Ramos (cell line): ENCODE measurements around the gene PFKFB2.

Experiments used
- in situ Hi-C: fragments of 300-500 bp; cut with MboI; formaldehyde crosslinking; loops from one replicate; pipeline ENCODE4 v1.14.3; 2022; ENCODE audit warnings: low sequenced_read_pairs; ENCODE audit not compliant: unreplicated experiment

The PFKFB2 gene

GRCh38 chr1:207021139-207021861 is 31.8 kb upstream of the PFKFB2 start:
- in situ Hi-C loops, result no loop called here

DNA sequence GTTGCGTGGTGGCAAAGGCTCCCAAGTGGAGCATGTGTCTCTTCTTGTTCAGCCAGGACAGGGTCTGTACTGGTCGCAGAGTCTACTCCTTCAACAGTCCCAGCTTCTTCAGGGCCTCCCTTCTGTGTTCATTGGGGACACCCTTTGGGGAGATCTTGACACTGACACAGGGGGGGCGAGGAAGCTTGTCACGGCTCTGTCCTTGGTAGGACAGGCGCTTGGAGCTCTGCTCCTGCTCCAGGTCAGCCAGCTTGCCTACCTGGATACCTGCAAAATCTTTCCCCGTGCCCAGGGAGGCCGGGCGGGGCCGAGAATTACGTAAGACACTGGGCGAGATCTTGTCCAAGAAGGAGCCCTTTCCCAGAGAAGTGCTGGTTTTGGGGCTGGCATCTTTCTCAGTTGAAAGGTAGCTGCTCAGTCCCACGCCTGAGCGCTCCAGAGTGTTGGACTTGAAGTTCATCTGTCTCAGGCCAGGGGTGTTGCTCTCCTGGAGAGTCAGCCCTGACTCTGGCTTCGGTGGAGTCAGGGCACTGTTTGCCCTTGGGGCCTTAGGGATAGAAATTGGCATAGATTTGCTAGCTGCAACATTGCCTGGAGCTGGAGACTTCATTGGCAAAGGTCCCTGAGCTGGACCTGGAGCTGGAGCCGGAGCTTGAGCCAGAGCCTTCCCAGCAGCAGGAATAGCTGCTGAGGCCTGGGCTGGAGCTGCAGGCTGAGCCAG is 31.0 kb upstream of the PFKFB2 start:
- in situ Hi-C loops, result no loop called here

DNA sequence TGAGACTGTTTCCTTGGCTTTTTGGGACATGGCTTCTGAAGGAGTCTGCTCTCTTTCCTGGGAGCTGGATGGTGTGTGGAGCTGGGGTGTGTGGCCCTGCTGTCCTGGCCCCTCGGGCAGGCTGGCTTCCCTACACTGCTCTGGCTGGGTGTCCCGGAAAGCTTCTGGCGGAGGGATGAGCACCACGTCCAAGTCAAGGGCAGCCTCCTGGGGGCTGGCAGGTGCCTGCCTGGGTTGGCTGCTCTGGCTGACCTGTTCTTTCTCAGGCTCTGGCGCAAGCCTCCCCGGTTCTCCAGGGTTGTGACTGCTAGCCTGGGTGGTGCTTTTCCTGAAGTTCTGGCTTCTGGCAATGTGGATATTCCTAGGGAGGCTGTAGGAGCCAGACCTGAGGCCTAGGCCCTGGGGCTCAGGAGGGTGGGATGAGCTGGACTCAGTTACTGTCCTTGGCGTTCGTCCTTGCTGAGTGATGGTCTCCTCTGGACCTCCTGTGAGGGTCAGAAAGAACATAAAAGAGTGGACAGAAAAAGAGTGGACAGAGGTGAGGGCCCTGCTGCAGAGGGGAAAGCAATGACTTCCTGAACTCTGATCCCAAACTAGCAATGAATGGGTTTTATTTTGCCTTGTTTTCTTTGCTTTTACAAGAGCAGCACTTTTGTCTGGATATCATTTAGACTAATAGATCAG is 29.9 kb upstream of the PFKFB2 start:
- in situ Hi-C loops, result no loop called here

- in situ Hi-C loops, result no loop called here
Measured at GRCh38 chr1:207024202-207025145, 28.6 kb upstream of the PFKFB2 start.

GRCh38 chr1:207025146-207025880 is 27.8 kb upstream of the PFKFB2 start:
- in situ Hi-C loops, result no loop called here

DNA sequence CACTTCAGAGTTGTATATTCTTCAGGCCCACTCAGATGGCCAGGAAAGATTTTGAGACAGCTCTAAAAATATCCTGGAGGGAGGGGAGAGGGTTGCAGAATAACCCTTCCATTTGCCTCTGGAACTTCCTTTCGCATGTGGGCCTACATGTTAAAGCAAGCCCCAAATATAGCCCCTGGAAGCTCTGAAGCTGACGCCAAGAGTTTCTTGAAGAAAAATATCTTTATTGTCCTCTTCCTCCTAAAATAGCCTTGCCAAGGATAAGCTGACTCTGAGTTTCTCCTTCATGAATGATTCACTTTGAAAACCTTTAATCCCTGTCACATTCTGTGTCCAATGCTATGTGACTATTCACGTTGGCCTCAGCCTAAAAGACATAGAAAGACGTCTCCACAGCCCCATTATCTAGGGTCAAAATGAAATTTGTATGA is 27.0 kb upstream of the PFKFB2 start:
- in situ Hi-C loops, result no loop called here

- in situ Hi-C loops, result no loop called here
Measured at GRCh38 chr1:207027206-207027777, 25.8 kb upstream of the PFKFB2 start.

DNA sequence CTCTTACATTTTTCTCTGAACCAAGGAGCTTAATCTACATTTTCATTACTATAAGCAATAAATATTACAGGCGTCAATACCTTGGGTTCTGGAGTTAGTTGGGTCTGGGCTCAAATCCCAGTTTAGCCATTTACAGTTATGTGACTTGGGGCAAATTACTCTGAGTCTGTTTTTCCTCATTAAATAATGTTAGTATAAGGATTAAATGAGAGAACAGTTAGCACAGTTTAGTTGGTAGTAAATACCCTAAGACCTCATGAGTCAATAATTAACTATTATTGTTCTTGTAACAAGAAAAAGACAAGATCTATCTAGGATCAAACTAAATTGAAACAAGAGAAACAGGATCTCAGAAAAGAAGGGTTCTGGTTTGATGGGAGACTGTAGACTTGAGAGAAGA is 25.2 kb upstream of the PFKFB2 start:
- in situ Hi-C loops, result no loop called here

- in situ Hi-C loops, result no loop called here
Measured at GRCh38 chr1:207028884-207029650, 24.0 kb upstream of the PFKFB2 start.

DNA sequence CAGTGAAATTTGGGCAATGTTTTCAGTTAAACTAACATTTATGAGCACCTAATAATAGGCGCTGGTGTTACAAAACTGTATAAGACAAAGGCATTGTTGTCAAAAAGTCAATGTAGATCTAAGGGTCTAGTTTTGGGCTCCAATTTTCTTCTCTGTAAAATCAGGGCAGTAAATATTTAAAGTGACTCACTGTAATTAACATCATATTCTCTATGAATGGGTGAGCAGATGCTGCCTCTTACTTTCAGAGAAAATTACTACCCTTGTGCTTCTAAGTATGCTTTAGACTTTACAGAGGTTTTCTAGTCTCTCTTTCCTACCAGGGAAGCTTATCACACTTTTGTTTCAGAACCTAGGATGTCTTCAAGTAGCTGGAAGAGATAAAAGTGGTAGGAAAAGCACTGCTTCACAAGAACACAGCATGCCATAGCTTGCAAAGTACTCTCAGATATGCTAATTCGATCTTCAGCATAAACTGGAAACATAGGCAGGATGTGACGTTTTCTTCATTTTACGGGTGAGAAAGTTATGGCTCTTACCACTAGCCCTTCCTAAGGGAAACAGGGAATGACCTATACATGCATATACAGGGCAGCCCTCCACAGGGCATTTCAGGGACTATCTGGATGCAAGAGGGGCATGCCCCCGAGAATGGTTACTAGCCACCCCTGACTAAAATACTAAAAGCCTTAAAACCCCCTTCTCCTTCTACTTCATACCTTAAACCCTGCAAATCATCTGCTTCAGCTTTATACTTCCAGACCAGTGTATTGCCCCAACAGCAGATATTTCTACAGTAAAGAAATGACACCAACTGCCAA is 23.2 kb upstream of the PFKFB2 start:
- in situ Hi-C loops, result no loop called here

GRCh38 chr1:207030522-207031009 is 22.5 kb upstream of the PFKFB2 start:
- in situ Hi-C loops, result no loop called here

- in situ Hi-C loops, result no loop called here
Measured at GRCh38 chr1:207031016-207031415, 22.1 kb upstream of the PFKFB2 start.

GRCh38 chr1:207031632-207032264 is 21.3 kb upstream of the PFKFB2 start:
- in situ Hi-C loops, result no loop called here

DNA sequence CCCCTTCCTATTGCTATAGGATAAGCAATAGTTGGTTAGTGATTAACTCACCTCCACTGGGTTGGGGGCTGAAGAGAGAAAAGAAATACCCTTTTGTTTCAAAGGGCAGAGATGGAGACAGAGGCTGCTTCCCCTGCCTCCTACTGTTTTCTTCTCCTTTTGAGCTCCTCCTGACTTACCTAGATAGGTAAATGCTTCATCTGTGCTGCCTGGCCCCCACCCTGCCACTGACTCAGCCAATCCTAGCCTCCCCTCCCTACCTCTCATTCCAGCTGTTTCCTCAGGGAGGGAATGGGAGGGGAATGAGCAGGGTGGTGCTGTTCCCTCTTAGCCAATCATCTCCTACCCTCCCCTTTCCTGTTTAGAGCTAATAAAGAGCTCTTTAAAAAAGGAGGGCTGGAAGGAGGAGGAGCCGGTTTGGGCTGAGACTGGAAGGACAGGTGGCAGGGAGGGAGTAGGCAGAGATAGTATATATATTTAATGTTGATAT is 20.5 kb upstream of the PFKFB2 start, which contains the start of gene C1orf116:
C1orf116 (minus strand) TSS at position 229 of the 490 bp plus-strand sequence. CDS start 5,158 bp downstream, outside the sequence.
- in situ Hi-C loops, result no loop called here

DNA sequence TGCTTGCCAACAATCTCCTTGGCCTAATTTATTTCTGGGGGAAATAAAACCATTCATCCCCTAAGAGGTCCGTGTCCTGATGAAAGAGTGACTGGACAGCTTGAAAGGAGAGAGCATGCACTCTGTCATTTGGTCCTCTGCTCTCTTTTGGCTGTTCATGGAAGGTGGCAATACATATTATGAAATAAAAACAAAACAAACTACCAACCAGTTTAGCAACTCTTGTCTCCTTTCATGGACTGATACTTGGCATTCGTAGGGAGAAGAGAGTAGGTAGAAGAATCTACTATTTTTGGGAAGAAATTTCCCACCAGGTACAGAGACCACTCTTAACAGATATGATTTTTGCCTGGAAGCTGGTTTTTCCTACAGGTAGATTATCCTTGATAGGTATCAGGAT is 19.8 kb upstream of the PFKFB2 start:
- in situ Hi-C loops, result no loop called here

- in situ Hi-C loops, result no loop called here
Measured at GRCh38 chr1:207034208-207034607, 18.9 kb upstream of the PFKFB2 start.

DNA sequence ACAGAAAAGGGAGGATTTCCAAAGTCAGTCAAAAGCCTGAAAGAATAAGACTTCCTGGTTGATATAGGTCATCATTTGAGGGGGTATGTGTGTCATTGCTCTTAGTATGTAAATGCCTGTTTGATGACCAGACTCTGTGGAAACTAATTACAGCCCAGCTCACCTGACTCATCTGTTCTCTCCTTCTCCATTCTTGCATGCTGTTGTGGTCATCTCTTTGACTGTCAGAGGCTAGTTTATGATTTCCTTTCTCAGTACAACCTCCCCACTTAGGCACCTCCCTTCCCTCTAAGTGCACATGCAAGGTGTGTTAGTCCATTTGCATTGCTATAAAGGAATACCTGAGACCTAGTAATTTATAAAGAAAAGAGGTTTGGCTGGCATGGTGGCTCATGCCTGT is 18.1 kb upstream of the PFKFB2 start:
- in situ Hi-C loops, result no loop called here
